Stromal cell of bone marrow (primary cell): ENCODE results near the gene MAN1B1.

Experiments
- DNase-seq: peaks from one replicate; pipeline ENCODE4 v3.0.0-alpha.2; 2012; ENCODE audit warnings: low read depth

MAN1B1 gene

GRCh38 chr9:137084526-137084925 is 2.3 kb upstream of the MAN1B1 start:
- DNase-seq: no peak

GRCh38 chr9:137085920-137086530 is 760 bp upstream of the MAN1B1 start:
- DNase-seq: peak; percentile 21

- DNase-seq: no peak
These were observed 682 bp downstream of the MAN1B1 start for GRCh38 chr9:137087409-137087925.

- no peak for DNase-seq
These were observed 1.3 kb downstream of the MAN1B1 start for GRCh38 chr9:137088121-137088520.

- DNase-seq: no peak
These were observed 2.6 kb downstream of the MAN1B1 start for GRCh38 chr9:137089232-137089947.

GRCh38 chr9:137095664-137096517 is 9.1 kb downstream of the MAN1B1 start:
- no peak for DNase-seq

DNA sequence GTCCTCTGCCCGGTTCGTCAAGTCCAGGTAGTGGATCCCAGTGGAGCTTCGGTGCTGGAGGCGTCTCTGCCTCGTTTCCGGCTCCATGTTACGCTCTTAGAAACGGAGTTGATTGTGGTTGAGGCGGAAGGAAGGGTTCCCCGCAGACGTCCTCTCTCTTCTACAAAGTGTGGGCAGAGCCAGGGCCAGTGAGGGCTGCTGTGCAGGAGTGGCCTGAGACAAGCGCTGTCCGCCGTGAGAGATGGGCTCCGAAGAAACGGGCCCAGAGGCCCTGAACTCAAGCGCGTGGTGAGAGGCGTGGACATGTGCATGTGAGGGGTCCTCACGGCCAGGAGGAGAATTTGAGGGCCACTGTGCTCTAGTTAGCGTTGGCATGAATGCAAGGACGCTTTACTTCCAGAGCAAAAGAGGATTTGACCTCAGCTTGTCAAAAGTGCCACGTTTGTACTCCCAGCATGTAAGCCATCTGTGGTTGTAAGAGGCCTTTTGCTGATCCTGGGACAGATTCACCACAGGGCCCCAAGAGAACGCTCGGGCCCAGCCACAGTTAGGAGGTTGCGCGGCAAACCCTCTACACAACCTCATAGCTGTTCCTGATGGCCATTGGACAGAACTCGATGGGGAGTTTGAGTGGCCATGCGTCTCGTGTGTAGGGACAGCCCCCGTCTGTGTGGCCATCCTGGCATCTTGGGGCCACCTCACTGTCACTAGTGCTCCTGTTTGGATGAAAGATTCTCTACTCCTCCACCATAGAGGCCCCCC is 10.2 kb downstream of the MAN1B1 start:
- no peak for DNase-seq

DNA sequence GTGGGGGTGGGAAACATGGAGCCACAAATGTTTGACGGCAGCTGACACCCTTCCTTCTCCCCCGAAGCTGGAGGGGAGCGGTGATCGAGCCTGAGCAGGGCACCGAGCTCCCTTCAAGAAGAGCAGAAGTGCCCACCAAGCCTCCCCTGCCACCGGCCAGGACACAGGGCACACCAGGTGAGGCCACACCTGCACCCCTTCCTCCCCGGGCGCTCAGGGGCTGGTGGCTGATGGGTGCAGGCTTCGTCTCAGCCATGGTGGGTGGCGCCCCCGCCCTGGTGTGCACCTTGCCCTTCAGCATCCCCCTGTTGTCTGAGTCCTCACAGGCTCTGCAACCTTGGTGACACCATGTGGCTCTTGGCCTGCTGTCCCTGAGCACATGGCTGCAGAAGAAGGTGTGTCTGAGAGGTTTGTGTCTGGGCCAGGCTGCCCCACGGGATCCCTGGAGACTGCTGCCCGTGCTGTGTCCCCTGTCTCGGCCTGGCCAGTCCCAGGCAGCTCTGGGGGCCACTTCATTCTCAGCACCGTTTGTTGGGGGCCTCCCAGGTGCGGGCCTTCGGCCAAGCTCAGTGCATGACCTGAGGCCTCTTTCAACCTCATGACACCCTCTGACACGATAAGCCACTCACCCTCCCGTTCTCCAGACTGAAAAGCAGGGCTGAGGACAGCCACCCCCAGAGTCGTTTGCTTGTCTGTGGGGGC is 11.1 kb downstream of the MAN1B1 start:
- DNase-seq: no peak

- DNase-seq: no peak
These were observed 12.4 kb downstream of the MAN1B1 start for GRCh38 chr9:137099231-137099630.

DNA sequence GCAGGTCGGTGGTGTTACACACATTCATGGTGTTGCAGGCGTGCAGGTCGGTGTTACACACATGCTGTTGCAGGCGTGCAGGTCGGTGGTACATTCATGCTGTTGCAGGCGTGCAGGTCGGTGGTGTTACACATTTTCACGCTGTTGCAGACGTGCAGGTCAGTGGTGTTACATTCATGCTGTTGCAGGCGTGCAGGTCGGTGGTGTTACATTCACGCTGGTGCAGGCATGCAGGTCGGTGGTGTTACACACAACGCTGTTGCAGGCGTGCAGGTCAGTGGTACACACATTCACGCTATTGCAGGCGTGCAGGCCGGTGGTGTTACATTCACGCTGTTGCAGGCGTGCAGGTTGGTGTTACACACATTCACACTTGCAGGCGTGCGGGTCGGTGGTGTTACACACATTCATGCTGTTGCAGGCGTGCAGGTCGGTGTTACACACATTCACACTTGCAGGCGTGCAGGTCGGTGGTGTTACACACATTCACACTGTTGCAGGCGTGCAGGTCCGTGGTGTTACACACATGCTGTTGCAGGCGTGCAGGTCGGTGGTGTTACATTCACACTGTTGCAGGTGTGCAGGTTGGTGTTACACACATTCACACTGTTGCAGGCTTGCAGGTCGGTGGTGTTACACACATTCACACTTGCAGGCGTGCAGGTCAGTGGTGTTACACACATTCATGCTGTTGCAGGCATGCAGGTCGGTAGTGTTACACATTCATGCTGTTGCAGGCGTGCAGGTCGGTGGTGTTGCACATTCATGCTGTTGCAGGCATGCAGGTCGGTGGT is 16.6 kb downstream of the MAN1B1 start:
- DNase-seq: no peak

GRCh38 chr9:137105814-137106661 is 19.3 kb downstream of the MAN1B1 start:
- DNase-seq: no peak

DNA sequence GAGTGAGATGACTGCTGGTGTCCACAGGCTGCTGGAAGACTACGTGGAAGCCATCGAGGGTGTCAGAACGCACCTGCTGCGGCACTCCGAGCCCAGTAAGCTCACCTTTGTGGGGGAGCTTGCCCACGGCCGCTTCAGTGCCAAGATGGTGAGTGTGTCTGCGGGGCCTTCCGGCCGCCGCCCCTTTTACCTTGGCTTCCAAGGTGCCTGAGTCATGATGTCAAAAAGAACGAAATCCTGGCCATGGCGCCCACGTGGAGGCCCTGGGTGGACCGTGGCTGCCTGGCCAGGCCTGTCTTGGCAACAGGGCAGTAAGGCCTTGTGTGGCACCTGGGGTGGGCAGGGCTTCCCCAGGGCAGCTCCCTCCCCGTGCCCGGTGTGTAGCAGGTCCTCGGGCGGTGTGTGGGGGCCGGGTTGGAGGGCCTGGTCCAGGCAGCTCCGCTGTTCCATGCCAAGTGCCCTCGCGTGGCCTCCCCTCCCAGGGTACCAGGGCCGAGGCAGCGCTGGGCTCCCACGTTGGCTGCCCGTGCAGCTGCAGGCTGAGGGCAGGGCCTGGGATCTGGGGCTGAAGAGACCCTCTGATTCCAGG is 20.0 kb downstream of the MAN1B1 start:
- no peak for DNase-seq

DNA sequence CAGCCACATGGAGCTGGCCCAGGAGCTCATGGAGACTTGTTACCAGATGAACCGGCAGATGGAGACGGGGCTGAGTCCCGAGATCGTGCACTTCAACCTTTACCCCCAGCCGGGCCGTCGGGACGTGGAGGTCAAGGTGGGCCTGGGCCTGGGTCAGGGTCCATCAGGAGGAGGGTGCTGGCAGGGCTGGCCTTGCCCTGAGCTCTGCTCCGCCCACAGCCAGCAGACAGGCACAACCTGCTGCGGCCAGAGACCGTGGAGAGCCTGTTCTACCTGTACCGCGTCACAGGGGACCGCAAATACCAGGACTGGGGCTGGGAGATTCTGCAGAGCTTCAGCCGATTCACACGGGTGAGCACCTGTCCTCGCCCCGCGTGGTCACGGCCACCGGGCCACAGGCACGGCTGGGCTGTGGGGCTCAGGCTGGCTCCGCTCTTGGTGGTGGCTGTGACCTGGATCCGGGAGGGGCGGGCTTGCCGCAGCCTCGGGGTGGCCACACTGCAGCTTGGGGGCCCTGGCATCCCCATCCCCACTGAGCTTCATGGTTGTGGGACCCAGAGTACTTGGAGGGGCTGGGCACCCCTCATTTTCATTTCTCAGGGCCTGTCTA is 20.6 kb downstream of the MAN1B1 start:
- DNase-seq: no peak

DNA sequence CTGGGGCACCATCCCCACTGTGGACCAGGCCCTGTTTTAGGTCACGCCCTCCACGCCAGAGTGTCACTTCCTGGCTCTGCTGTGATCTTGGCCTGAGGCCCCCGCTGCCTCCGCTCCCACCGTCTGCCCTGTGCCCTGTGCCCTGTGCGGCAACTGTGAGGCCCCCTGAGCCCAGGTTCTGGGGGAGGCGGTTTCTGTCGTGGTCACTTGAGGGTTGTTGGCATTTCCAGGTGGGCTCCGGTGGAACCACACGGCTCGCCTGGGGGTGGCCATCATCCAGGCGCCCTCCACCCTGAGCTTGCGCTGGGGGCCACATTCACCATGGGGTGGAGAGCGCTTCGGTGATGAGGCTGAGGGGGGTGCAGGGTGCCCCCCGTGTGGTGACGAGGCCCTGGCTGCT is 21.2 kb downstream of the MAN1B1 start:
- DNase-seq: no peak

- DNase-seq: no peak
These were observed 21.9 kb downstream of the MAN1B1 start for GRCh38 chr9:137108608-137109249.

- DNase-seq: no peak
These were observed 22.7 kb downstream of the MAN1B1 start for GRCh38 chr9:137109250-137110146.
